GM12874 (cell line): ENCODE data around the gene DHRS13.

Experiments used
- TF ChIP-seq, protein P1 (sequence below): IDR thresholded peaks from 2 replicates; pipeline ENCODE4 v1.5.1; 2011; ENCODE audit warnings: low read depth, mild to moderate bottlenecking, control low read depth, low read length, moderate library complexity; ENCODE audit not compliant: insufficient read depth

The DHRS13 gene

DNA sequence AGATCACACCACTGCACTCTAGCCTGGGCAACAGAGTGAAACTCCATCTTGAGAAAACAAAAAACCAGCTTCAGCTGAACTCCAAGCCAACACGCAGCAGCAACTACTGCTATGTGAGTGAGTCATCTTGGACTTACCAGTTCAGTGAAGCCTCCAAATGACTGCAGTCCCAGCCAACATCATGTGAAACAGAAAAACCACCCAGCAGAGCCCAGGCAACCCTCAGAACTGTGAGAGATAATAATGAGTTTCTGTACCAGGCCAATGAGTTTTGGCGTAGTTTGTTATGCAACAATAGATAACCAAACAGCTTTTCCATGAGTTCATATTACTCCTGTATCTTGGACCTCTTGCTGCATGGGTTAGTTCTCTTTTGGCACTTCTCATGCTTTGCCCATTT lies 25.2 kb upstream of the DHRS13 start:
- TF ChIP-seq, protein P1, sequence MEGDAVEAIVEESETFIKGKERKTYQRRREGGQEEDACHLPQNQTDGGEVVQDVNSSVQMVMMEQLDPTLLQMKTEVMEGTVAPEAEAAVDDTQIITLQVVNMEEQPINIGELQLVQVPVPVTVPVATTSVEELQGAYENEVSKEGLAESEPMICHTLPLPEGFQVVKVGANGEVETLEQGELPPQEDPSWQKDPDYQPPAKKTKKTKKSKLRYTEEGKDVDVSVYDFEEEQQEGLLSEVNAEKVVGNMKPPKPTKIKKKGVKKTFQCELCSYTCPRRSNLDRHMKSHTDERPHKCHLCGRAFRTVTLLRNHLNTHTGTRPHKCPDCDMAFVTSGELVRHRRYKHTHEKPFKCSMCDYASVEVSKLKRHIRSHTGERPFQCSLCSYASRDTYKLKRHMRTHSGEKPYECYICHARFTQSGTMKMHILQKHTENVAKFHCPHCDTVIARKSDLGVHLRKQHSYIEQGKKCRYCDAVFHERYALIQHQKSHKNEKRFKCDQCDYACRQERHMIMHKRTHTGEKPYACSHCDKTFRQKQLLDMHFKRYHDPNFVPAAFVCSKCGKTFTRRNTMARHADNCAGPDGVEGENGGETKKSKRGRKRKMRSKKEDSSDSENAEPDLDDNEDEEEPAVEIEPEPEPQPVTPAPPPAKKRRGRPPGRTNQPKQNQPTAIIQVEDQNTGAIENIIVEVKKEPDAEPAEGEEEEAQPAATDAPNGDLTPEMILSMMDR: no peak

DNA sequence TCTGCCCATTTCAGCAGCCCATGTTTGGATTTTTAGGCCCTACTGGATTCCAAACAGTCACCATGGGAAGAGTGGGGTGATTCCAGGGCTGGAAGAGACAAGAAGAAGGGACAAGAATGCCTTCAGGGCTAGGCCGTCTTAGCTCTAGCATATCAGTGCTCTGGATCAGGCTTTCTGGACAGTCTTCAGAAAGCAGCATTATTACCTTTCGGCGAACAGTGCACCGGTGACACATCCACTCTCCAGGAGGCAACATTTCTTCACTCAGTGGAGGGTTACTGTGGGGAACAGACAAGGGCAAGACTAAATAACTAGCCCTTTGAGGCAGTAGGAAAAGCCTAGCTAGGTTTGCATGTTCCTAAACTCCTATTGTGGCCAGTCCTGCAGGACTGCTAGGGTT lies 23.9 kb upstream of the DHRS13 start:
- TF ChIP-seq, protein P1: no peak

DNA sequence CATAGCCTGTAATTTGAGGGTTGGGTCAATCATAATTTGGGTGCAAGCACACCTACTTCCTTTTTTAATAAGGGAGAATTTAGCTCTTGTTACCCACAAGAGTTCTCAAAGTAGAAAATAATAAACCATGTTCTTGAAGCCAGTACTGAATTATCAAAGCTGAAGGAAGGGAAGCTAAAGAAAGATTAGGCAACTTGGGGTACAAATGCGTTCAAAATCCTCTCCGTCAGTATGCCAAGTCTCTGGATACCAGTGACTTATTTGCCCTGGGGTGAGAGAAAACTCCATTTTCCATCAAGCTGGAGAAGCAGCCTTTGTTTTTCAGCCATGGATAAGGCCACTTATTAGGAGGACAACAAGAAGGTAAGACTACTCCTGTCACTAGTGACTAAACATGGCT lies 23.5 kb upstream of the DHRS13 start:
- TF ChIP-seq, protein P1: no peak

DNA sequence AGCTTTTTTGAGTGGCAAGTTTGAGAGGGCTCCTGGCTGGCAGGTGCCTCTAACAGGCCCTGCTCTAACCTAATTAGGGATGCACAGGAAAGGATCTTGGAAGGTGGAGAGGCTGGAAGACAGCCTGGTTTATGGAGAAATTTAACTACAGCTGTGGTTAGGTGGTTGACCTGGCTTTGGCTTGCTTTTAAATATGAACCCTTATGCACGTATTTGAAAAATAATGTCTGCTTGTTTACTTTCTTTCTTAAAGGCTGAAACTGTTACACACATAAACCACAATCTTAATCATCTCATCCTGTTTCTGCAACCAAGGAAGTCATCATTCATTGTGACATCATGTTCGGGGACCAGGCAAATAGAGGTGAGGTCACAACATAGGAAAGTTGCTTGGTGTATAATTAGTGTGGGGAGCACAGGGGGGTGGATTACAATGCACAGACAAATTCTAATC lies 23.1 kb upstream of the DHRS13 start:
- TF ChIP-seq, protein P1: no peak

DNA sequence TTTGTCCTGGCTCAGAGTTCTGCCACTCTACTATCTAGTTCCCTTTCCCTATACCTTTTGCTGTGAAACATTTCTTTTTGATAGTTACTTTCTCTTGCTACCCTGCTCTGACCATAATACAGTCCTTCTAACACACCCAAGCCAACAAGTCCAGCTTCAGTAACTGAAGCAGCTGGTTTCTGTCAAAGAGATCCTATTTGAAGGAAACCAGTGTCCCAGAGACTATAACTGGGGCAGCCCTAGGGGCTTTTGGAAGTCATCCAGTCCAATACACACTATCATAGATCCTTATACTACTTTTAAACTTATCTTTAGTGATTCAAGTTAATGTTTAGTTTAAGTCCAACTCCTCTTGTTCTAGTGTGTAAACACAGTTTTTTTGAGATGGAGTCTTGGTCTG lies 17.3 kb upstream of the DHRS13 start:
- TF ChIP-seq, protein P1: no peak

DNA sequence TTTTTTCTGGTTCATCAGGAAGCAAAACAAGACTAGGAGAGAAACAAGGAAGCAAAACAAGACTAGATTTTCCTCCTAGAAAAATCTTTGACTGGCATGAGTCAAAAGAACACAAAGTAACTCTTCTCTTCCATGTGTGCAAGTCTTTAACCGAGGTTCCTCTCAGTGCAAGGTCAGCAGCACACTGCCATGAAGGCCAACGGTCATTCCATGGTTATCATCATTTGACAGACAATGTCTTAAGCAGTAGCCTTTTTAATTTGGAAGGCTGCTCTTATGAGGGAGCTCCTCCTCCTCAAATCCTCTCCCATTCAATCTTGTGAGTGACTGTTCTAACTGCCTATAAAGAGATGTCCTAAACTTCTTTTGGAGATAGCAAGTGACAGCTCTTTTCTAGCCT lies 15.4 kb upstream of the DHRS13 start:
- TF ChIP-seq, protein P1: no peak

DNA sequence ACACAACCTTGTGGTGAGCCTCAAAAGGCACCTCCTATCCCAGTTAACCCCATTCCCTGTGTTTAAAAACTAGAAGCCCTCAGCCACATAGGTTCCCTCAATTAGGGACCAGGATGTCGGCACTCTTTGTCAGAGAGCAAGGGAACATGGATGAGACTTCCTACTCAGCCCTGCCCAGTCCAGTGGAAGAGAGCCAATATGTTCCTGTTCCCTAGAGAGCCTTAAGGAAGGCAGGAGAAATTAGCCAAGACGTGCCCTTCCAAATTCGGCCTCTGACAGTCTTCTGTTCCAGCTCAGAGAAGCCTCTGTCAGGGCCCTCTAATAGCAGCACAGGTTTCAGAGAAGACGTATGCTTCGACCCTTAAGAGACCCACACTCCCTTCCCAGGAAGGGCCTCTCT lies 14.6 kb upstream of the DHRS13 start:
- TF ChIP-seq, protein P1: no peak

DNA sequence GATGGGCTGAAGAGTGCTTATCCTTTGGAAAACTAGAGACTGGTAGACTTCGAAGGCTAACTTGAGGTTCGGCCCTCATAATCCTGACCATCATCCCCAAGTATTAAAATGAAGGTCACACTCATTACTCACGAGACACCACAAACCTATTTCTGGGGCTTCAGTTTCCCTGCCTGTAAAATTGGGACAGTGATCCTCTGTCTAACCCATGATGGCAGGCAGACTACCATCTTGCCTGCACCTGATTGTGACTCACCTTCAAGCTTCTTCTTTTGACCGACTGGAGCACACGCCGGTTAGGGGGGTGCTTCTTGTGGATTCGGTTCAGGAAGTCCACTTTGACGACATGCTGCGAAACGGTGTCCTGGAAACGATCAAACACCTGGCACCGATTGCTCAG lies 14.2 kb upstream of the DHRS13 start:
- TF ChIP-seq, protein P1: no peak
